GM19463 (cell line): ENCODE measurements around the gene UBLCP1.

Source experiments
- ATAC-seq: cut with Tn5 transposase; IDR thresholded peaks from one replicate; pipeline ENCODE4 v1.9.1; 2021; ENCODE audit warnings: mild to moderate bottlenecking, moderate library complexity; ENCODE audit not compliant: unreplicated experiment

Gene UBLCP1

GRCh38 chr5:159310511-159310910, 47.4 kb downstream of the UBLCP1 start:
- peak; percentile 77 for ATAC-seq

DNA sequence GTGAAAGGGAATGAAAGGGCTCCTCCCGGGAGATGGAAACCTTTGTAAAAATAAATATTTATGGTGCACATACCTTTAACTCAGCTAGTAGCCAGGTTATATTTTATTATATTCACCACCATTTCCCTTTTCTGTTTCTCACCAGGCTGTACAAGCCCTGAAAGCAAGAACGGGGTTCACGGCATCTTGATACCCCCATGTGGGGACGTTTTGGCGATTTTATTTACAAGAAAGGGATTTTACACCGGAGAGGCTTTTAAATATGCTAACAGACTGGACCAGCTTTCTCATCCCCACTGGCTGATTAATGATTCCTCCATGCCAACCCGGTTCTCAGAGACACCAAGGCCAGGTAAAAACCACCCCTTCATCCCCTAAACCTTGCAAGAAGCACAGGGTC, 48.0 kb downstream of the UBLCP1 start:
- no peak for ATAC-seq

GRCh38 chr5:159313197-159313596, 50.1 kb downstream of the UBLCP1 start:
- ATAC-seq = no peak

DNA sequence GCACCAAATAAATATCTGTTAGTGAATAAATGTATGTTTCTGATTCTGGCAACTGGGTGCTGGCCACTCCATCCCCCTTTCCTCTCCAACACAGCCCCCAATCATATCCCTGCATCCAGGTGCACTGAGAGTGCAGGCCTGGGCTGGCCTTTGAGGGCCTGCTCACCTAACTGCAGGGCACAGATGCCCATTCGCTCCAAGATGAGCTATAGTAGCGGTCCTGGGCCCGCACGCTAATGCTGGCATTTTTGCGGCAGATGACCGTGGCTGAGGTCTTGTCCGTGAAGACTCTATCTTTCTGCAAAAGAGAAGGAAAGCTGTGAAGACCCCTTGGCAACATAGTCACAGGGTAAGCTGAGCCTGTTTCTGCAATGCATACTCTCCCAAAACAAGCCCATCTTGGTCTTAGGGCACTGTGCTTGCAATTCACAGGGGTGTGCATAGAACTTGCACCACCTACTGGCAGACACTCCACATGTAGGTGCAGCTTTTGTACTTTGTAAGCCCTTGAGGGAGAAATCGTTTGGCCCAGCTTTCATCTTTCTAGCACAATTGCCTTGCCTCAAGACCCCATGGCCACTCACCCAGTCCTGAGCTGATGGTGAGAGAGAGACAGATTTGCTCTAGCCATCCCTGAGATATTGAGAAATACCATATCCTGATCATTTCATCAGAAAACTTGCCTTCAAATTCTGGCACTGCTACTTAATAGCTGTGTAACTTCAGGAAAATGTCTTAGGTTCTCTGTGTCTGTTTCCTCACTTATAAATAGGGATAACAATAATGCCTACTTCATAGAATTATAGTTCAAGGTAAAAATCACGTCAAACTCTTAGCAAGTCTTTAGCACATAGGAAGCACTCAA, 53.7 kb downstream of the UBLCP1 start:
- no peak for ATAC-seq

- no peak for ATAC-seq
Measured at GRCh38 chr5:159317849-159318248, 54.8 kb downstream of the UBLCP1 start.

- ATAC-seq = no peak
Measured at GRCh38 chr5:159318448-159318847, 55.4 kb downstream of the UBLCP1 start.

DNA sequence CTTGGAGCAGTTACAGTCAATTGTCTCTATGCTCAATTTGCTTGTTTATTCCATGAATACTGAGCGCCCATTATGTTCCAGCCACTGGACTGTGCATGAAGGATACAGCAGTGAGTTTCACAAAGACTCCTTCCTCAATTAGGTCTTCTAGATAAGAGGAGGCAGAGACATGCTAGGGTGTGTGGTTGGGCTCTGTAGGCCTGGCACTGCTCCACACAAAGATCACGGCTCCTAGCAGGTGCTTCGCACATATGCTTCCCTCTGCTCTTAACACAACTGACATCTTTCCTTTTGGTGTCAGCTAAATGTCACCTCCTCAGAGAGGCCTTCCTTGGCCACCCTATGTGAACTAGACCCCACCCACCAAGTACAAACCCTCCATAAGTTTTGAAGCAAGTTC, 56.3 kb downstream of the UBLCP1 start:
- no peak for ATAC-seq

GRCh38 chr5:159319832-159320231, 56.7 kb downstream of the UBLCP1 start:
- ATAC-seq = no peak

DNA sequence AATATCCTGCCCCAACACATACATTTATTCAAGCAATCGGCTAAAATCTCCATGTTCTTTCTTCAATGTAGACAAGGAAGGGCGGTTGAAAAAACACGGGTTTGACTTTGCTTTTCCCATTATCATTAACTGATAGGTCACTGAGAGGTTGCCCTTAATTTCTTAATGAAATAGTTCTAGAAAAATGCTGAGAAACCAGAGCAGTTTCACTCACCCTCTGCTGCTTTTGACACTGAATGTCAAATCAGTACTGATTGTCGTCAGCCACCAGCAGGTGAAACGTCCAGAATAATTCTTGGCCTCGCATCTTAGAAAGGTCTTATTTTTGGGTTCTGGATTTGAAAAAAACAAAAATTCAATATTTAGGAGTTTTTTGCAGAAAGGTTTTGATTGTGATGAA, 59.1 kb downstream of the UBLCP1 start:
- peak; percentile 53 for ATAC-seq

- ATAC-seq = no peak
Measured at GRCh38 chr5:159324102-159324755, 61.1 kb downstream of the UBLCP1 start.

GRCh38 chr5:159324986-159325385, 61.9 kb downstream of the UBLCP1 start:
- ATAC-seq = no peak

- ATAC-seq = no peak
Measured at GRCh38 chr5:159330131-159330800, 67.2 kb downstream of the UBLCP1 start, which contains the start of gene IL12B. TSS of gene IL12B (minus strand) at chr5:159330487. CDS start at chr5:159326782, 3,705 bp downstream.

DNA sequence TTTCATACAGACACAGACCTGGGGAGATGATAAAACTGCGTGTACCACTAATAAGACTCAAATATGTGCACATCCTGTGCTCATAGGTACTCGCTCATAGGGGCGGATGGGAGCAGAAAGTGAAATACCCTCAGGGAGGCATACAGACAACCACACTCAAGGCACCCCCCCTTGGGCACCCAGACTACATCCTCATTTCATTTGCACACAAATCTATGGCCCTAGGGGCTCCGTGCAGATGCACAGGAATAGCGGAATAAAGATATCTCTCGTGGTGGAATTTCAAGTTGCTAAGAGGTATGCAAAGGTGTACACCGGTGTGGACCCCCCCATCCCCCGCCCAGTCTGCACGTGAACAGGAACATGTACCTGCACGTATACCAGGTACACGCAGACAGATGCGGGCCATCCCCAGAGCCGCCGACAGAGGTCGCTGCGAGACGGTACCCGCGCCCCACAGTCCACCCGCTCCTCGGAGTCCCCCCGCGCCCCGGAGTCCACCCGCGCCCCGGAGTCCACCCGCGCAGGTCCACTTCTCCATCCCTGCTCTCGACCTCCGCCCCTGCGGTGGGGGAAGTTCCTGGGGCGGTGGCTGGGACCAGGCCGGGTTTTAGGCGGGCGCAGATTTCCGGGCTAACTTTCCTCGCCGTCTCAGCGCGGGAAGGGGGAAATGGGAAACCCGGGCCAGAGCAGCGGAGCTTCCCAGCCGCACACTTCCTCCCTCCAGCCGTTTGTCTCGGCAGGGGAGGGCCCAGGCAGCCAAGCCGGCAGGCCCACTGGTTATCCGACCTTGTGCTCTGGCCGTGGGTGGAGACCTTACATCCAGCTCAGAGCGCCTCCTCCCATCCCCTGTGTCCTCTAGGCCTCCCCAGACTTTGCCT, 68.2 kb downstream of the UBLCP1 start:
- ATAC-seq = peak; percentile 58

DNA sequence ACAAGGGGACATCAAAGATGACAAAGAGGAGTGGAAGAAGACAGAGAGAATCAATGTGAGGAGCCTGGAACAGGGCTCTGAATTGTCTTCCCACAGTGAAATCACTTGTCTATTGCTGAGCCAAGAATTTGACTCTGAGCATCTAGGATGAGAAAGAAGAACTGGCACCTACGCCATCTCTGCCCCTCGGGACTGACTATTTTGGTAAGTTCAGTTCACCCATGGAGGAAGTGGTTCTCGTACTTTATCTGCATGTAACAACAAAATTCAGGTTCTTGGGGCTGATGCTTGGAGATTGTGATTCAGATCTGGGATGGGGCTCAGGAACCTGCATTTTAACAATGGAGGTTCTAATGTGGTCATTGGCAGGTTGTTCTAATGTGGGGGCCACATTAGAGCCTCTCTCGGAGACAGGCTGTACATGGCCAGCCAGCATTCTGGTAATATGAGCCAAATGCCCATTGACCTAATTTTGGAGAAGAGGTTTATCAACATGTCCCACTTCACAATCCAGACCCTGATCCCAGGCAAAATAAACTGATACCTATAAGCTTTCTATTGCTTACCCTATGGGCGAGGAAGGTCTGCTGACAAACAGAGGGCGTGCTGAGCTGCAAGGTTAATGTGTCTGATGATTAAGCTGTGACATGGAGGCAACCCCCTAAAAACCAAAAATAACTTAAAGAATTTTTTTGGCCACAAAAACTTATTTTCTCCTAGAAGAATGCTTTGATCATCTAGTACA, 69.9 kb downstream of the UBLCP1 start:
- peak; percentile 43 for ATAC-seq

DNA sequence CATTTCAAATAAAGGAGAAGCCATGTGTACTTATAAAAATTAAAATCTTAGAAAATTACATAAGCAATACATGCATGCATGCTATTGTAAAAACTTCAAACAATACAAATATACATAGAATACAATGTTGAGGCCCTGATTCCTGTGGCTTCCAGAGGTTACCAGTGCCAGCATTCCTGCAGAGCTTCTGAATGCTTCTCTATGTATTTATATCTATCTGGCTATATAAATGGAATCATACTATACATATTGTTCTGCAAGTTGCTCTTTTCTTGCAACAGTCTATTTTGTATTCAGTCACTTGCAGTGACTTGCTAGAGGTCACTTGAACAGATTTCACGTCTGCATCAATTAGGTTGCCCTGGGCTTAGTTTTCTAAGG, 70.4 kb downstream of the UBLCP1 start:
- ATAC-seq = no peak
